ENCODE results near the gene MRPL58. TPM values are rescaled to one million over a fixed set of nuclear protein-coding genes. Genes with fewer than 3 reads are reported as not detected.
"Not testable (repeated sequence)": the region's sequence is repeated elsewhere in the genome, so short reads cannot be mapped to it uniquely, and the experiment has no call there.

MRPL58 gene
- polyA plus RNA-seq, 4 donors = 22.4 to 73.0 (median 45.7) TPM

DNA sequence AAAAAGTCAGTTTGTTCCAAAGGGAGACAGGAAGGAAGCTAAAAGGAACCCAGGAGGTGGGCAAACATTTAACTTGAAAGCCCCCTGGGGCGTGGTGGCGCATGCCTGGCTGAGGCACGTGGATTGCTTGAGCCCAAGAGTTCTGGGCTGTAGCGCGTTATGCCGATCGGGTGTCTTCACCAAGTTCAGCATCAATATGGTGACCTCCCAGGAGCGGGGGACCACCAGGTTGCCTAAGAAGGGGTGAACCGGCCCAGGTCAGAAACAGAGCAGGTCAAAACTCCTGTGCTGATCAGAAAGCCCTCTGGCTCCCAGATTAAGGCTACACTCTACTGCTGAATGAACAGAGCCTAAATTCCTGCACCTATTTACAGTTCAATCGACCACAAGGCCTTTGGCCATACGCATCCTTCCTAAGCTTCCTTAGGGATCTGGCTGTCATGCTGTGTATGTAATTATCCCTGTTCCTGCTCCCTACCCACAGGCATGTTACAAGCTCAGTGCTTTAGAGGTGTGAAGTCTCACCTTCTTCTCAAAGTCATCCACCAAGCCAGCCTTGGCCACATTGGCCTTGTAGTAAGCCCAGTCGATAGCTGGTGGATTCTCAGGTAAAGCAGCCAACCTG is 29.3 kb downstream of the MRPL58 start:
- Histone ChIP-seq H3K9me3 (ENCODE audit: control insufficient read depth in 2 of 2, insufficient read depth in 1 of 2, low read depth in 1 of 2, low read length in 1 of 2) (no peaks in the 10 kb centered on the region), H3K27me3 (ENCODE audit: control insufficient read depth in 3 of 3, insufficient read depth in 3 of 3, low read length in 3 of 3) (no peaks in the 10 kb centered on the region), H3K4me1 (ENCODE audit: control insufficient read depth in 3 of 3, insufficient read depth in 2 of 3, low read depth in 1 of 3, low read length in 2 of 3) (no peaks in the 10 kb centered on the region), H3K27ac (ENCODE audit: low read depth in 1 of 3, low read length in 2 of 3) (no peak overlapping the region), H3K4me3 (ENCODE audit: low read depth in 1 of 3, low read length in 3 of 3) (no peak overlapping the region), H3K36me3 (ENCODE audit: control insufficient read depth in 3 of 3, insufficient read depth in 2 of 3, low read depth in 1 of 3, low read length in 3 of 3) (peaks cover 16 to 46% (median 19%) of the 10 kb centered on the region in 3 donors)
- 85 to 94% (median 86%) methylated on average over 12 of the region's 12 CpGs for WGBS, 3 donors
- FAIRE-seq (no peak), DNase-seq (no peak)

- not testable (repeated sequence) for H3K4me1 ChIP-seq (ENCODE audit: control insufficient read depth in 3 of 3, insufficient read depth in 2 of 3, low read depth in 1 of 3, low read length in 2 of 3); DNase-seq; H3K27me3 ChIP-seq (ENCODE audit: control insufficient read depth in 3 of 3, insufficient read depth in 3 of 3, low read length in 3 of 3); FAIRE-seq; H3K27ac ChIP-seq (ENCODE audit: low read depth in 1 of 3, low read length in 2 of 3); H3K4me3 ChIP-seq (ENCODE audit: low read depth in 1 of 3, low read length in 3 of 3); H3K9me3 ChIP-seq (ENCODE audit: control insufficient read depth in 2 of 2, insufficient read depth in 1 of 2, low read depth in 1 of 2, low read length in 1 of 2)
- 71 to 72% (median 71%) methylated on average over 5 of the region's 5 CpGs for WGBS, 3 donors
- H3K36me3 ChIP-seq (ENCODE audit: control insufficient read depth in 3 of 3, insufficient read depth in 2 of 3, low read depth in 1 of 3, low read length in 3 of 3) = peaks cover 15 to 32% (median 16%) of the 10 kb centered on the region in 3 donors
Observed at GRCh38 chr17:75043789-75044188, 31.3 kb downstream of the MRPL58 start.

- Histone ChIP-seq H3K9me3 (ENCODE audit: control insufficient read depth in 2 of 2, insufficient read depth in 1 of 2, low read depth in 1 of 2, low read length in 1 of 2) (no peaks in the 10 kb centered on the region), H3K4me3 (ENCODE audit: low read depth in 1 of 3, low read length in 3 of 3) (no peak overlapping the region), H3K27me3 (ENCODE audit: control insufficient read depth in 3 of 3, insufficient read depth in 3 of 3, low read length in 3 of 3) (no peaks in the 10 kb centered on the region), H3K4me1 (ENCODE audit: control insufficient read depth in 3 of 3, insufficient read depth in 2 of 3, low read depth in 1 of 3, low read length in 2 of 3) (peaks cover 0 to 6% (median 3%) of the 10 kb centered on the region in 3 donors), H3K36me3 (ENCODE audit: control insufficient read depth in 3 of 3, insufficient read depth in 2 of 3, low read depth in 1 of 3, low read length in 3 of 3) (peaks cover 9 to 25% (median 17%) of the 10 kb centered on the region in 3 donors), H3K27ac (ENCODE audit: low read depth in 1 of 3, low read length in 2 of 3) (no peak overlapping the region)
- DNase-seq (no peak), FAIRE-seq (no peak)
- WGBS, 3 donors = 76 to 90% (median 87%) methylated on average over 7 of the region's 7 CpGs
Observed at GRCh38 chr17:75044716-75045115, 32.2 kb downstream of the MRPL58 start.

GRCh38 chr17:75045946-75046406 is 33.5 kb downstream of the MRPL58 start:
- not testable (repeated sequence) for H3K4me1 ChIP-seq (ENCODE audit: control insufficient read depth in 3 of 3, insufficient read depth in 2 of 3, low read depth in 1 of 3, low read length in 2 of 3); FAIRE-seq; H3K27me3 ChIP-seq (ENCODE audit: control insufficient read depth in 3 of 3, insufficient read depth in 3 of 3, low read length in 3 of 3); H3K9me3 ChIP-seq (ENCODE audit: control insufficient read depth in 2 of 2, insufficient read depth in 1 of 2, low read depth in 1 of 2, low read length in 1 of 2); DNase-seq
- H3K36me3 ChIP-seq (ENCODE audit: control insufficient read depth in 3 of 3, insufficient read depth in 2 of 3, low read depth in 1 of 3, low read length in 3 of 3) = peaks cover 7 to 20% (median 13%) of the 10 kb centered on the region in 3 donors
- peak overlapping the region in 2 of 3 donors; percentile 88 to 99 for H3K4me3 ChIP-seq (ENCODE audit: low read depth in 1 of 3, low read length in 3 of 3)
- H3K27ac ChIP-seq (ENCODE audit: low read depth in 1 of 3, low read length in 2 of 3) = peak overlapping the region in 2 of 3 donors; percentile 90 to 97
- 15 to 18% (median 16%) methylated on average over 25 of the region's 25 CpGs for WGBS, 3 donors

DNA sequence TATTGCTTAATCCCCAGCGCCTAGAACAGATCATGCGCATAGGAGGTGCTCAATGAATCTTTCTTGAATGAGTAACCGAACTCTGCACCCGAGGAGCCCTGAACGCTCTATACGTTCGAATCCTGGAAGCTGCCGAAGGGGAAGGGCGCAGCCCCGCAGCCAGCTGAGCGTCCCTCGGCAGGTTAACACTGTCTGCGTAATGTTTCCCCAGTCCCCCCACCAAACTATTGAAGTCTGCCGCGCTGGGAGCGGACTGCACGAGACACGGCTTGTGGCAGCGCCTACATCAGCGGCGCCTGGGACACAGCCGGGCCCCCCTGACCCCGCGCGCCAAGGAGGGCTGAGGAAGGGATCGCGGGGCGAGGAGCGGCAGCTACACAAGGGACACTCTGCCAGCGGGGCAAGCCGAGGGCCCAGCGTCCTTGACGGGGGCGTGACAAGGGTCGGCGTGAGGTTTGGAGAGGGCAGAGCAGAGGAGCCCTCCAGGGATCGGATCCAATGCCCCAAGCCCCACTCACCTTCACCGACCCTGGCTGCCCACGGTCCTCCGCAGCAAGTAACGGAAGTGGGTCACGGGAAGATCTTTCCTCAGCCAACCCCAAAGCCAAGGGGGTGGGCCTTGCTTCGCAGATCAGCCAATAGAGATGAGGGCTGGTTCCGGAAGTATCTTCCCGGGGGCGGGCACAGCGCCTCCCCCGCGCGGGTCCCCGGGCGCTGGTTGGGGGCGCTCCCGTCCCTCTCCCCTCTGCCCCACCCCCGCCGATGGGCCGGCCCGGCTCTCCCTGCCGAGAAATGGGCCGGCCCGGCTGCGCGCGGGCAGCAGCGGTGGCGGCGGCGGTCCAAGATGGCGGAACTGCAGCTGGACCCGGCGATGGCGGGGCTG is 34.2 kb downstream of the MRPL58 start, which contains the start of the genes ATP5PD and KCTD2:
TSS of gene ATP5PD (minus strand) at position 563 of the 883 bp plus-strand sequence. CDS start 4,319 bp downstream, outside the sequence.
TSS of gene KCTD2 (plus strand) at position 819 of the 883 bp plus-strand sequence. CDS start at position 845, 26 bp downstream.
- peak within 1 kb of the TSS; percentile 88 to 99 (median 89) for H3K4me3 ChIP-seq (ENCODE audit: low read depth in 1 of 3, low read length in 3 of 3)
- peaks cover 5 to 14% (median 9%) of the 10 kb centered on the region in 3 donors for H3K36me3 ChIP-seq (ENCODE audit: control insufficient read depth in 3 of 3, insufficient read depth in 2 of 3, low read depth in 1 of 3, low read length in 3 of 3)
- DNase-seq (peak; percentile 97), FAIRE-seq (no peak)
- H3K27me3 ChIP-seq (ENCODE audit: control insufficient read depth in 3 of 3, insufficient read depth in 3 of 3, low read length in 3 of 3) = no peaks in the 10 kb centered on the region
- peak within 1 kb of the TSS; percentile 90 to 97 (median 94) for H3K27ac ChIP-seq (ENCODE audit: low read depth in 1 of 3, low read length in 2 of 3)
- 0 to 1% (median 0%) methylated on average over 59 to 72 of the region's 72 CpGs for WGBS, 3 donors
- H3K4me1 ChIP-seq (ENCODE audit: control insufficient read depth in 3 of 3, insufficient read depth in 2 of 3, low read depth in 1 of 3, low read length in 2 of 3) = peaks cover 0 to 6% (median 3%) of the 10 kb centered on the region in 3 donors
- H3K9me3 ChIP-seq (ENCODE audit: control insufficient read depth in 2 of 2, insufficient read depth in 1 of 2, low read depth in 1 of 2, low read length in 1 of 2) = no peaks in the 10 kb centered on the region

DNA sequence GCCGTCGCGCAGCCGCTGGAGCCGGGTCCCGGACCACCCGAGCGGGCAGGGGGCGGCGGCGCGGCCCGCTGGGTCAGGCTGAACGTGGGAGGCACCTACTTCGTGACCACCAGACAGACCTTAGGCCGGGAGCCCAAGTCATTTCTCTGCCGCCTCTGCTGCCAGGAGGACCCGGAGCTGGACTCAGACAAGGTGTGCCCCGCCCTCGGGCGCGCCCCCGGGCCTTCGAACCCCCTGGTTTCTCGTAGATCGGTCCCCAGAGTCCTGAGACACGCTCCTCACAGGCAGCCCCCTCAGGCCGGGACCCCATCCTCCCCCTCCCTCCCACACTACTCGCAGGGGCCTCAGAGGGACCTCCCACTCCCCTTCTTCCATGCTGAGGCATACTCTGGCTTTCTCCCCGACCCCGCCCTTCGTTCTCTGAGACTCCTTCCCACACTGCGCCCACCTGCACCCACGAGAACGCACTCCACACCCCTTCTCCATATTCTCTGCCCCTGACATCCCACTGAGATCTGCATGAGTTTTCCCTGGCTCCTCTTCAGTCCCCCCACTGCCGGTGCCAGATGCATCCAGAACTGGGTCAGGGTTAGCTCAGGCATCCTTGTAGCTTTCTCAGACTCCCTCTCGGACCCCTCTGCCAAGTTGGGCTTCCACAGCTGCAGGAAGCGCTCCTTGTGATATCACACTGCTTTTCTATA is 35.1 kb downstream of the MRPL58 start:
- FAIRE-seq = no peak
- peak overlapping the region; percentile 58 to 94 (median 66) for H3K27ac ChIP-seq (ENCODE audit: low read depth in 1 of 3, low read length in 2 of 3)

DNA sequence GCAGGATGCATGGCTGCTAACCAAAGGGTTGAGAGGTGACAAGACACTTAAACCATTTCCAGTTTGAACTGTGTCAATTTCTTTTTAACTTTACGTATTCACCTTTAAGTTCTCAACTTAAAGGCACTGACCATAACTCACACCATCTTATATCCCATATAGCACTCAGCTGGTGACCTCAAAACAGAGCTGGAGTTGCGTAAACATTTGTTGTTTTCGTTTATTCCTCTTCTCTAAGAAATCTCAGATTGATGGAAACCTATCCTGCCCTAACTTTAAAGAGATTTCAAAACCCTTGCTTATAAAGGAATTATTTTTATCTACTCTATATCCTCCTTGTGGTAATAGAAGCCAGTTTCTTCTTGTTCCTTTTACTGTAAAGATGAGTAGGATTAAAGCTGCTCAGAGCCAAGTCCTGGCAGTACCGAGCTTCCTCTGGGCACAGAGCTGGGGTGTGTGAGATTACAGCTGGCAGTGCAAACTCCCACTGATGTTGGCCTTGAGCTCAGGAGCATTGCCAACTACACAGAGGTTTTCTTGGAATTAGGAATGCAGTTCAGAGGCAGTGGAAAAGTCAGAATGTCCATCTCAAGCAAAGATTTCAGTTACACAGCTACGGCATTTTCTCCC is 35.9 kb downstream of the MRPL58 start:
- Histone ChIP-seq H3K27ac (ENCODE audit: low read depth in 1 of 3, low read length in 2 of 3) (no peak overlapping the region), H3K4me1 (ENCODE audit: control insufficient read depth in 3 of 3, insufficient read depth in 2 of 3, low read depth in 1 of 3, low read length in 2 of 3) (peaks cover 0 to 6% (median 3%) of the 10 kb centered on the region in 3 donors), H3K27me3 (ENCODE audit: control insufficient read depth in 3 of 3, insufficient read depth in 3 of 3, low read length in 3 of 3) (no peaks in the 10 kb centered on the region), H3K4me3 (ENCODE audit: low read depth in 1 of 3, low read length in 3 of 3) (peak overlapping the region in 2 of 3 donors; percentile 80 to 99), H3K36me3 (ENCODE audit: control insufficient read depth in 3 of 3, insufficient read depth in 2 of 3, low read depth in 1 of 3, low read length in 3 of 3) (peaks cover 0 to 21% (median 8%) of the 10 kb centered on the region in 3 donors), H3K9me3 (ENCODE audit: control insufficient read depth in 2 of 2, insufficient read depth in 1 of 2, low read depth in 1 of 2, low read length in 1 of 2) (no peaks in the 10 kb centered on the region)
- peak; percentile 10 to 31 for DNase-seq
- WGBS, 3 donors = 37 to 43% (median 39%) methylated on average over 5 of the region's 5 CpGs
- FAIRE-seq = no peak

More for the DNA sequence above, 35.1 kb downstream of the MRPL58 start:
- H3K4me1 ChIP-seq (ENCODE audit: control insufficient read depth in 3 of 3, insufficient read depth in 2 of 3, low read depth in 1 of 3, low read length in 2 of 3) = peaks cover 0 to 6% (median 3%) of the 10 kb centered on the region in 3 donors
- H3K4me3 ChIP-seq (ENCODE audit: low read depth in 1 of 3, low read length in 3 of 3) = peak overlapping the region; percentile 80 to 99 (median 89)
- DNase-seq = peak; percentile 47 to 60
- no peaks in the 10 kb centered on the region for H3K9me3 ChIP-seq (ENCODE audit: control insufficient read depth in 2 of 2, insufficient read depth in 1 of 2, low read depth in 1 of 2, low read length in 1 of 2)
- 1 to 2% (median 1%) methylated on average over 19 to 38 of the region's 38 CpGs for WGBS, 3 donors
- H3K27me3 ChIP-seq (ENCODE audit: control insufficient read depth in 3 of 3, insufficient read depth in 3 of 3, low read length in 3 of 3) = no peaks in the 10 kb centered on the region
- peaks cover 0 to 16% (median 6%) of the 10 kb centered on the region in 3 donors for H3K36me3 ChIP-seq (ENCODE audit: control insufficient read depth in 3 of 3, insufficient read depth in 2 of 3, low read depth in 1 of 3, low read length in 3 of 3)
